HepG2 (cell line): Measurements from ENCODE around the gene MSI2. TPM values are rescaled to one million over a fixed set of nuclear protein-coding genes. Genes with fewer than 3 reads are reported as not detected.

Experiments
- ATAC-seq: fragments of 200-7000 bp; cut with Tn5 transposase; 3 replicates; pipeline ENCODE4 v1.9.1; 2020; ENCODE audit warnings: mild to moderate bottlenecking, moderate library complexity
- BruUV-seq: library from RNA; stranded (reverse); fragments of 400-500 nt; replicated peaks from 2 replicates; lab custom pipeline; 2021; lab: Mats Ljungman, UMichigan
- CTCF ChIA-PET: fragments of 300-600 bp; formaldehyde crosslinking; extraction: SDS; loops from one replicate; lab custom pipeline; 2021; ENCODE audit warnings: low total read pairs, inconsistent platforms, low intra/inter-chr PET ratio; lab: Yijun Ruan, JAX
- POLR2A ChIA-PET: fragments of 350-600 bp; sonication (Branson Sonifier 250); formaldehyde crosslinking; loops from one replicate; lab custom pipeline; 2020; ENCODE audit warnings: antibody characterized with exemption, inconsistent platforms; lab: Yijun Ruan, JAX
- DNase-seq: peaks from one replicate; pipeline ENCODE4 v3.0.0-alpha.2; 2015; ENCODE audit warnings: low spot score
- FAIRE-seq: peaks from 3 replicates; lab custom pipeline; 2011; peaks lifted over from hg19 to GRCh38; lab: Jason Lieb, UNC
- H2AFZ ChIP-seq: one replicate; pipeline ENCODE4 v1.6.1; 2011; ENCODE audit warnings: low read length, inconsistent platforms
- H3K27ac ChIP-seq: fragments of 300-600 bp; 3 replicates; pipeline ENCODE4 v1.8.0; 2011; ENCODE audit warnings: mixed run types, mild to moderate bottlenecking, mixed read lengths, low read length, inconsistent platforms; ENCODE audit not compliant: insufficient read depth; ENCODE audit errors: extremely low read length
- H3K27me3 ChIP-seq, 2 experiments: fragments of 200-600 bp in 1 of 2; 2 replicates in 1 of 2; 3 replicates in 1 of 2; pipeline versions ENCODE4 v1.6.0 to v1.8.0; 2011; ENCODE audit warnings: low read length in 2 of 2, mild to moderate bottlenecking in 2 of 2, moderate library complexity in 2 of 2, inconsistent platforms in 1 of 2; ENCODE audit not compliant: insufficient read depth in 2 of 2, control insufficient read depth in 1 of 2
- H3K36me3 ChIP-seq, 2 experiments: fragments of 200-600 bp in 1 of 2; replicated peaks in 1 of 2; 2 replicates in 1 of 2; 3 replicates in 1 of 2; pipeline versions ENCODE4 v1.5.1 to v1.8.0; 2011; ENCODE audit warnings: low read length in 2 of 2, inconsistent platforms in 1 of 2; ENCODE audit not compliant: insufficient read depth in 2 of 2, control insufficient read depth in 1 of 2
- H3K4me1 ChIP-seq: 2 replicates; pipeline ENCODE4 v1.5.1; 2012; ENCODE audit warnings: low read length, inconsistent platforms; ENCODE audit not compliant: insufficient read depth
- H3K4me2 ChIP-seq: 2 replicates; pipeline ENCODE4 v1.6.0; 2011; ENCODE audit warnings: low read depth, low read length, inconsistent platforms
- H3K4me3 ChIP-seq, 3 experiments: fragments of 200-600 bp in 1 of 3; sonication (generic), shearing (Covaris generic) in 1 of 3; replicated peaks in 1 of 3; 2 replicates each; pipeline ENCODE4 v1.5.1; 2011 to 2016; ENCODE audit warnings: low read length in 3 of 3, inconsistent platforms in 2 of 3, low read depth in 2 of 3, mild to moderate bottlenecking in 2 of 3, control low read depth in 1 of 3, mixed read lengths in 1 of 3; ENCODE audit not compliant: insufficient read depth in 1 of 3
- H3K79me2 ChIP-seq: one replicate; pipeline ENCODE4 v1.6.1; 2011; ENCODE audit warnings: low read length, inconsistent platforms; ENCODE audit not compliant: insufficient read depth
- H3K9ac ChIP-seq: 2 replicates; pipeline ENCODE4 v1.6.0; 2011; ENCODE audit warnings: mild to moderate bottlenecking, low read depth, low read length, inconsistent platforms; ENCODE audit not compliant: insufficient read depth
- H3K9me3 ChIP-seq: 2 replicates; pipeline ENCODE4 v1.5.1; 2012; ENCODE audit warnings: mild to moderate bottlenecking, low read length
- H4K20me1 ChIP-seq: 2 replicates; pipeline ENCODE4 v1.6.0; 2011; ENCODE audit warnings: inconsistent platforms, mild to moderate bottlenecking, low read length, moderate library complexity; ENCODE audit not compliant: insufficient read depth
- ATRX ChIP-seq: sonication (generic); formaldehyde crosslinking; IDR thresholded peaks from 2 replicates; pipeline ENCODE4 v1.4.0; 2020; ENCODE audit warnings: missing genetic modification reagents, borderline replicate concordance
- THAP7 ChIP-seq: sonication (generic); formaldehyde crosslinking; IDR thresholded peaks from 2 replicates; pipeline ENCODE4 v1.8.1; 2023; ENCODE audit warnings: mild to moderate bottlenecking, missing genetic modification reagents
- U2AF1 ChIP-seq: fragments of 200-400 bp; formaldehyde crosslinking; optimal IDR thresholded peaks from 2 replicates; pipeline ENCODE3; 2017; ENCODE audit warnings: mild to moderate bottlenecking, low read depth, low read length
- ZMYM3 ChIP-seq: sonication (generic); formaldehyde crosslinking; IDR thresholded peaks from 2 replicates; pipeline ENCODE4 v1.5.1; 2020; ENCODE audit warnings: mild to moderate bottlenecking, missing genetic modification reagents
- ZNF136 ChIP-seq: sonication (generic); formaldehyde crosslinking; IDR thresholded peaks from 2 replicates; pipeline ENCODE4 v1.8.1; 2022; ENCODE audit warnings: low read depth, mild to moderate bottlenecking, moderate library complexity, missing genetic modification reagents
- ZNF629 ChIP-seq: sonication (generic); formaldehyde crosslinking; conservative IDR thresholded peaks from 2 replicates; pipeline ENCODE4 v1.5.0; 2020; ENCODE audit warnings: missing genetic modification reagents
- WGBS: methylation state at CpG from one replicate; pipeline ENCODE4 v1.1.6; 2017; ENCODE audit warnings: low lambda C conversion rate; 5-methylcytosine and 5-hydroxymethylcytosine counted together
- in situ Hi-C: cut with HindIII; loops from 2 replicates; pipeline ENCODE4 v1.10.0; 2017; ENCODE audit warnings: low pct_unique_long_range_greater_than_20kb; ENCODE audit not compliant: extremely low pct_ligation_motif_present
- intact Hi-C: fragments of 100-400 bp; cut with micrococcal nuclease; formaldehyde crosslinking; loops from one replicate; pipeline ENCODE4 v1.10.0; 2022; ENCODE audit not compliant: unreplicated experiment
- polyA plus RNA-seq, 8 experiments: library from polyadenylated mRNA; depleted of rRNA in 3 of 8; stranded (reverse) in 7 of 8; unstranded in 1 of 8; fragments of >200 nt; fragmentation: Illumina TruSeq in 4 of 8; extraction: Trizol in 4 of 8; gene quantifications; 2 replicates each; pipeline versions ENCODE4 v1.2.1 to v1.2.3, GENCODE V29; 2011 to 2016; ENCODE audit warnings: low read depth in 4 of 8, missing spikeins in 1 of 8, mixed read lengths in 1 of 8; ENCODE audit not compliant: insufficient read depth in 1 of 8
- total RNA-seq, 5 experiments: library from RNA; depleted of rRNA; stranded (reverse); fragments of >200 nt; fragmentation: Illumina TruSeq; extraction: Trizol; gene quantifications; 2 replicates each; pipeline ENCODE4 v1.2.3, GENCODE V29; 2016; ENCODE audit warnings: low read depth in 1 of 5
- TF ChIP-seq, protein P1 (sequence below): sonication (generic); formaldehyde crosslinking; IDR thresholded peaks from 2 replicates; pipeline ENCODE4 v1.4.0; 2020; ENCODE audit warnings: missing genetic modification reagents, mild to moderate bottlenecking, borderline replicate concordance
- TF ChIP-seq, protein P2 (sequence below): sonication (generic); formaldehyde crosslinking; IDR thresholded peaks from 2 replicates; pipeline ENCODE4 v1.8.0; 2022; ENCODE audit warnings: missing genetic modification reagents, low read depth, mild to moderate bottlenecking, borderline replicate concordance

The MSI2 gene
- total and polyA plus RNA-seq, 2 of the 13 experiments (the other 11 are each of a cell fraction or from before 2014, with no cell fraction given), result 77.5 to 78.4 TPM

GRCh38 chr17:57518587-57519581 is 262.6 kb downstream of the MSI2 start (continued):
- TF ChIP-seq, protein P1, sequence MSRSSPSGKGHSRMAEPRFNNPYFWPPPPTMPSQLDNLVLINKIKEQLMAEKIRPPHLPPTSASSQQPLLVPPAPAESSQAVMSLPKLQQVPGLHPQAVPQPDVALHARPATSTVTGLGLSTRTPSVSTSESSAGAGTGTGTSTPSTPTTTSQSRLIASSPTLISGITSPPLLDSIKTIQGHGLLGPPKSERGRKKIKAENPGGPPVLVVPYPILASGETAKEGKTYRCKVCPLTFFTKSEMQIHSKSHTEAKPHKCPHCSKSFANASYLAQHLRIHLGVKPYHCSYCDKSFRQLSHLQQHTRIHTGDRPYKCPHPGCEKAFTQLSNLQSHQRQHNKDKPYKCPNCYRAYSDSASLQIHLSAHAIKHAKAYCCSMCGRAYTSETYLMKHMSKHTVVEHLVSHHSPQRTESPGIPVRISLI (CRISPR knock-in tag), result no peak
- TF ChIP-seq, protein P2, sequence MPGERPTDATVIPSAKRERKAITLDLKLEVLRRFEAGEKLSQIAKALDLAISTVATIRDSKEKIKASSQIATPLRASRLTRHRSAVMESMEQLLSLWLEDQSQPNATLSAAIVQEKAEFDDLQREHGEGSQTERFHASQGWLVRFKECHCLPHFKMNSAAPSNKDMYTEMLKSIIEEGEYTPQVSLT (CRISPR knock-in tag), result 0 out of 2 replicates have a peak, but pooled peaks have one; percentile 56
- TF ChIP-seq ZNF136 (CRISPR knock-in tag) (no peak), ATRX (CRISPR knock-in tag) (no peak)

GRCh38 chr17:57519800-57520199 is 263.5 kb downstream of the MSI2 start:
- no TSS peak for BruUV-seq
- Histone ChIP-seq H3K9ac (no peak overlapping the region), H3K4me3 (no peak overlapping the region), H3K4me2 (no peak overlapping the region), H4K20me1 (no peaks in the 10 kb centered on the region), H3K9me3 (no peaks in the 10 kb centered on the region), H3K27ac (peak overlapping the region; percentile 95), H3K79me2 (peaks cover 33% of the 10 kb centered on the region), H2AFZ (no peak overlapping the region), H3K27me3 (no peaks in the 10 kb centered on the region; a peak in 1 of 5 replicates), H3K4me1 (peaks cover 90% of the 10 kb centered on the region), H3K36me3 (peaks cover 1 to 4% of the 10 kb centered on the region in 2 experiments; a peak in 3 of 5 replicates)
- intact Hi-C loops (loop anchor here (5.0 kb wide), 1 partner anchor 58 kb away; no protein-coding TSS in a partner anchor), in situ Hi-C loops (no loop called here)
- DNase-seq, result no peak
- 98% methylated on average over 7 of the region's 7 CpGs for WGBS
- no peak for FAIRE-seq
- CTCF ChIA-PET, result no interaction called here
- POLR2A ChIA-PET, result interaction anchor here (1.0 to 5.9 kb wide), 5 partner anchors 17 to 61 kb away, joined by 3 to 70 read pairs (median 4); no protein-coding TSS in a partner anchor
- TF ChIP-seq THAP7 (CRISPR knock-in tag) (0 out of 2 replicates have a peak, but pooled peaks have one; percentile 1), ZNF629 (peak; percentile 84), U2AF1 (no peak), ZMYM3 (CRISPR knock-in tag) (peak; percentile 37; the same call in 1 of the 2 replicates)
- TF ChIP-seq, all 625 proteins: peak for 3
- ATAC-seq, result no peak
